ENCODE measurements around the gene KCNJ6. TPM values are rescaled to one million over a fixed set of nuclear protein-coding genes. Genes with fewer than 3 reads are reported as not detected.
A peak's percentile ranks its signal among the peaks of the same experiment; 100 is the strongest.

KCNJ6 gene
- total and polyA plus RNA-seq, 2 experiments from 2014 or later, result not detected

- H3K9me3 ChIP-seq (ENCODE audit: low read depth), result no peaks in the 10 kb centered on the region
- H3K36me3 ChIP-seq, result no peaks in the 10 kb centered on the region
- no peaks in the 10 kb centered on the region for H3K27me3 ChIP-seq
- DNase-seq (ENCODE audit: low read depth in 1 of 2, low spot score in 1 of 2), result no peak
- TF ChIP-seq CTCF (IDR thresholded peaks at IDR 0.05; ENCODE audit: low read depth, low read length), result no peak
- no peak overlapping the region for H3K27ac ChIP-seq
- no peaks in the 10 kb centered on the region for H3K4me1 ChIP-seq (ENCODE audit: low read depth)
- H3K4me3 ChIP-seq, result no peak overlapping the region
Measured at GRCh38 chr21:37865156-37865555, 51.1 kb downstream of the KCNJ6 start.

GRCh38 chr21:37863842-37864241, 52.4 kb downstream of the KCNJ6 start:
- no peak overlapping the region for H3K27ac ChIP-seq

GRCh38 chr21:37862536-37862935, 53.7 kb downstream of the KCNJ6 start:
- Histone ChIP-seq H3K9me3 (ENCODE audit: low read depth) (no peaks in the 10 kb centered on the region), H3K4me1 (ENCODE audit: low read depth) (no peaks in the 10 kb centered on the region), H3K27ac (no peak overlapping the region), H3K36me3 (no peaks in the 10 kb centered on the region), H3K27me3 (no peaks in the 10 kb centered on the region), H3K4me3 (no peak overlapping the region)
- DNase-seq (ENCODE audit: low read depth in 1 of 2, low spot score in 1 of 2), result peak; percentile 9 to 72
- TF ChIP-seq CTCF (IDR thresholded peaks at IDR 0.05; ENCODE audit: low read depth, low read length), result no peak

More at GRCh38 chr21:37863842-37864241, 52.4 kb downstream of the KCNJ6 start:
- Histone ChIP-seq H3K27me3 (no peaks in the 10 kb centered on the region), H3K36me3 (no peaks in the 10 kb centered on the region), H3K4me3 (no peak overlapping the region), H3K9me3 (ENCODE audit: low read depth) (no peaks in the 10 kb centered on the region), H3K4me1 (ENCODE audit: low read depth) (no peaks in the 10 kb centered on the region)
- TF ChIP-seq CTCF (IDR thresholded peaks at IDR 0.05; ENCODE audit: low read depth, low read length), result no peak
- DNase-seq (ENCODE audit: low read depth in 1 of 2, low spot score in 1 of 2), result peak in 1 of 2 donors; percentile 64

GRCh38 chr21:37861561-37861960, 54.7 kb downstream of the KCNJ6 start:
- Histone ChIP-seq H3K36me3 (no peaks in the 10 kb centered on the region), H3K27ac (no peak overlapping the region), H3K9me3 (ENCODE audit: low read depth) (no peaks in the 10 kb centered on the region), H3K4me3 (no peak overlapping the region), H3K4me1 (ENCODE audit: low read depth) (no peaks in the 10 kb centered on the region), H3K27me3 (no peaks in the 10 kb centered on the region)
- no peak for TF ChIP-seq CTCF (IDR thresholded peaks at IDR 0.05; ENCODE audit: low read depth, low read length)
- DNase-seq (ENCODE audit: low read depth in 1 of 2, low spot score in 1 of 2), result no peak

- Histone ChIP-seq H3K4me1 (ENCODE audit: low read depth) (no peaks in the 10 kb centered on the region), H3K9me3 (ENCODE audit: low read depth) (no peaks in the 10 kb centered on the region), H3K4me3 (no peak overlapping the region), H3K36me3 (no peaks in the 10 kb centered on the region), H3K27me3 (no peaks in the 10 kb centered on the region), H3K27ac (no peak overlapping the region)
- DNase-seq (ENCODE audit: low read depth in 1 of 2, low spot score in 1 of 2), result no peak
- TF ChIP-seq CTCF (IDR thresholded peaks at IDR 0.05; ENCODE audit: low read depth, low read length), result no peak
Measured at GRCh38 chr21:37860416-37860815, 55.8 kb downstream of the KCNJ6 start.
